ENCODE data around the gene SP2. TPM values are rescaled to one million over a fixed set of nuclear protein-coding genes. Genes with fewer than 3 reads are reported as not detected.

The SP2 gene
- total and polyA plus RNA-seq, 2 of the 8 experiments (the other 6 are each of a cell fraction or from before 2014, with no cell fraction given) = 5.6 to 13.8 TPM

- TF ChIP-seq RAD21 (IDR thresholded peaks at IDR 0.05 in 1 of 2, conservative IDR thresholded peaks at IDR 0.05 in 1 of 2; ENCODE audit: low read depth in 2 of 2, low read length in 2 of 2) (peak; percentile 84 to 93), ASH2L (IDR thresholded peaks at IDR 0.05; ENCODE audit: low read length) (no peak), TEAD4 (IDR thresholded peaks at IDR 0.05; ENCODE audit: low read depth, low read length) (0 out of 2 replicates have a peak, but pooled peaks have one; percentile 34), TCF12 (IDR thresholded peaks at IDR 0.05; ENCODE audit: low read depth, low read length) (0 out of 2 replicates have a peak, but pooled peaks have one; percentile 4)
Measured at GRCh38 chr17:47949197-47949759, 53.2 kb downstream of the SP2 start (continued).
